Stimulated activated CD8-positive, alpha-beta memory T cell treated with anti-CD3 and anti-CD28 coated beads, Interleukin-2, amount 100 ng/mL, for 48 hours (primary cell): ENCODE results near the gene BAZ2B.
"Not testable (repeated sequence)": the region's sequence is repeated elsewhere in the genome, so short reads cannot be mapped to it uniquely, and the experiment has no call there.

Experiments
- DNase-seq, 2 donors: peaks; one replicate each; pipeline ENCODE4 v3.0.0-alpha.2; 2020; ENCODE audit warnings: low read depth in 2 of 2

The BAZ2B gene

GRCh38 chr2:159419403-159419802 is 196.9 kb downstream of the BAZ2B start:
- no peak for DNase-seq

GRCh38 chr2:159411460-159411859 is 204.9 kb downstream of the BAZ2B start:
- DNase-seq: no peak

DNA sequence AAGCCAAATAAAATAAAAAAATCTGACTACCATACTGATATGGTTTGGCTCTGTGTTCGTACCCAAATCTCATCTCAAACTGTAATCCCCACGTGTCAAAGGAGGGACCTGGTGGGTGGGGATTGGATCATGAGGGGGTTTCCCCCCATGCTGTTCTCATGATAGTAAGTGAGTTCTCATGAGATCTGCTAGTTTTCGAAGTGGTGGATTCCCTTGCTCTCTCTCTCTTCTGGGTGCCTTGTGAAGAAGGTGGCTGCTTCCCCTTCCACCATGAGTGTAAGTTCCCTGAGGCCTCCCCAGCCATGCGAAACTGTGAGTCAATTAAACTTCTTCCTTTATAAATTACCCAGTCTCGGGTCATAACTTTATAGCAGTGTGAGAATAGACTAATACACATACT is 206.1 kb downstream of the BAZ2B start:
- no peak for DNase-seq

GRCh38 chr2:159409116-159409800 is 207.1 kb downstream of the BAZ2B start:
- no peak for DNase-seq

DNA sequence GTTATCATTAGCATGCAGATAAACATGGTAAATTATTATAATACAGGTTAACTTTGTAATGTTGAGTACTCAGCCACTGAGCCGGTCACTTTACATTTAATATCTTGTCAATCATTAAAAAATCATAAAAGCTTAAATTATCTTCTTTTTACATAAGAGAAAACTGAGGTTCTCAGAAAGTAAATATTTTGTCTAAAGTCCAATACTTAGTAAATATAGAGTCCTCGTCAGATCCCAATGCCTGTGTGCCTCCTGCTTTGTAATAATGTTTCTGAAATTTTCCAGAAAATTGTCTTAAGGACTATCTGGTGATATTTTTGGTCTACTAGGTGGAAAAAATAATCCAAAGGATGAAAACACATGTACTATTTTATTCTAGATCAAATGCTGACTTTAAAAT is 213.6 kb downstream of the BAZ2B start:
- DNase-seq: no peak

- not testable (repeated sequence) for DNase-seq
Observed at GRCh38 chr2:159402160-159402559, 214.2 kb downstream of the BAZ2B start.

DNA sequence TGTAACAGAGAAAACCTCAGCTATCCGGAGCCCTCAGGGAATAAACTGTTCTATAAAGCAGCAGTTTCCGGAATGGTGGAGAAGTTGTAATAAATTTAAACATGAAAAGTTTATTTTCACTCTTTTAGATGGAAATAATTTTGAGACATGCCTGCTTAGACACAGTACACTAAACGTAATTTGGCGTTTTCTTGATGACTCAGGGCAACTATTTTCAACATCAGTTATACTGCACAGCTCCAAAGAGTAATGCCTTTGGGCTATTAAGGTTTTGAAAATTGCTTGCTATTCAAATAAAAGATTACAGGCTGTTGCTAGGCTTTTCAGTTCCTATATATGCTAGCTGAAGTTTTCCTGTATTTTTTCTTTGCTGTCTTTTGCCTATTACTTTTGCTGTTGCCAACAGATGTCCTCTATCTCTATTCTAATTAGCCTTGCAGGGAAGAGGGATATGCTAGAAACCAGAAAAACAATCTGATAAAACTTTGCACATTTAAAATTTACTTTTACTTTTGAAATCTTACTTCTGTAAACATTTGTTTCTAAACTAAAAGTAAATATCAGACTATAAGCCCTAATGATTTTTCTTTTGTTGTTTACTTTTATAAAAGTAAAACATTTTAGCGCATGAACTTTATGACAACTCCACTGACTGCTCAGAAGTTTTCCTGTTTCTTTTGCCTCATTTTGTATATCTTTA is 216.5 kb downstream of the BAZ2B start:
- no peak for DNase-seq

- no peak for DNase-seq
Observed at GRCh38 chr2:159396799-159397198, 219.5 kb downstream of the BAZ2B start.

- no peak for DNase-seq
Observed at GRCh38 chr2:159382447-159383028, 233.8 kb downstream of the BAZ2B start.

- DNase-seq: no peak
Observed at GRCh38 chr2:159381574-159381973, 234.8 kb downstream of the BAZ2B start.

- no peak for DNase-seq
Observed at GRCh38 chr2:159380685-159381239, 235.6 kb downstream of the BAZ2B start.

DNA sequence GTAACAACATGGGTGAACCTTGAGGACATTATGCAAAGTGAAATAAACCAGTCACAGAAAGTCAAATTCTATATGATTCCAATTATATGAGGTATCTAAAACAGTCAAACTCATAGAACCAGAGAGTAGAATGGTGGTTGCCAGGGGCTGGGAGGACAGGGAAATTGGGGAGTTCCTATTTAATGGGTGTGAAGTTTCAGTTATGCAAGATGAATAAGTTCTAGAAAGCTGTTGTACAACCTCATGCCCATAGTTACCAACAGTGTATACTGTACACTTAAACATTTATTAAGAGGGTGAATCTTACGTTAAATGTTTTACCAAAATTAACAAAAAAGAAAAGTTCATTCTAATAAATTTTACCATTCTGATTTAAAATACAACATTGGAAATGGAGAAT is 237.2 kb downstream of the BAZ2B start:
- DNase-seq: no peak

GRCh38 chr2:159375241-159375640 is 241.1 kb downstream of the BAZ2B start:
- no peak for DNase-seq

GRCh38 chr2:159371506-159371905 is 244.8 kb downstream of the BAZ2B start:
- DNase-seq: no peak

- DNase-seq: no peak
Observed at GRCh38 chr2:159366538-159366937, 249.8 kb downstream of the BAZ2B start.

- DNase-seq: no peak
Observed at GRCh38 chr2:159362816-159363251, 253.5 kb downstream of the BAZ2B start.

DNA sequence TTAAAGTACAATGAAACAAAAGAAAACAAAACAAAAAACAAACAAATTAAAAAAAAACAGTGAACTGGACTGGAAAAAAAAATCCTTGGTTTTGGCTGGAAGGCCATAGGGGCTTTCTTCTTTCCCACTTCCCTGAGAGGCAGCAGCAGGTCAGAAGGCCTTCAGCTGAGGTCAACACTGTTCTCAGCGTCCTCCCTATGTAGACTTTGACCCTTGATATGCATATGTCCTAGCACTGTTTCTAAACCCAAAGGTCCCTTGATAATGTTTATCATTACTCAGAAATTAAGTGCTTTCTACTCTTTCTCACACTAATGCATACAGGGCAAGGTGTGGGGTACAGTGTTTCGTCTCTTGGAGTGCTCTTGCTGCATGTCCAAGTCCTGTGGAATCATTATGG is 254.3 kb downstream of the BAZ2B start:
- no peak for DNase-seq

- DNase-seq: not testable (repeated sequence)
Observed at GRCh38 chr2:159361603-159362002, 254.7 kb downstream of the BAZ2B start.

DNA sequence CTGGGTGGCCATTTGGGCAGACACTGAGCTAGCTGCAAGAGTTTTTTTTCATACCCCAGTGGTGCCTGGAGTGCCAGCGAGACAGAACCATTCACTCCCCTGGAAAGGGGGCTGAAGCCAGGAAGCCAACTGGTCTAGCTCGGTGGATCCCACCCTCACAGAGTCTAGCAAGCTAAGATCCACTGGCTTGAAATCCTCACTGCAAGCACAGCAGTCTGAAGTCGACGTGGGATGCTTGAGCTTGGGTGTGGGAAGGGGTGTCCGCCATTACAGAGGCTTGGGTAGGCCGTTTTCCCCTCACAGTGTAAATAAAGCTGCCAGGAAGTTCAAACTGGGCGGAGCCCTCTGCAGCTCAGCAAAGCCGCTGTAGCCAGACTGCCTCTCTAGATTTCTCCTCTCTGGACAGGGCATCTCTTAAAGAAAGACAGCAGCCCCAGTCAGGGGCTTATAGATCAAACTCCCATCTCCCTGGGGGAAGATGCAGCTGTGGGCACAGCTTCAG is 260.2 kb downstream of the BAZ2B start:
- DNase-seq: no peak

DNA sequence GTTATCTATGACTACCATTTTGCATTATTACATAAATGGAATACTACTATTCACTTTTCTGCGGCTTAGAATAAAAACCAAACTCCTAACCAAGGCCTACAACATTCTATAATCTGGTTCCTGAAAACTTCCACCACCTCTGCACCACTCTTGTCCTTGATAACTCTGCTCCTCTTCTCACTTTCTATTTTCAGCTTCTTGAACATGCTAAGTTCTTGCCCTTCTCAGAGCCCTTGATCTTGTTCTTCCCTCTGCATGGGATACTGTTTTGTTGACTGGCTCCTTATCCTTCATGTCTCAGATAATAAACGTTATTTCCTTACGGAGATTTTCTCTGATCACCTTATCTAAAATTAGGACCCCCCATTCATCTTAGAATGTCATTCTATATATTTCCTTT is 264.4 kb downstream of the BAZ2B start:
- DNase-seq: no peak

DNA sequence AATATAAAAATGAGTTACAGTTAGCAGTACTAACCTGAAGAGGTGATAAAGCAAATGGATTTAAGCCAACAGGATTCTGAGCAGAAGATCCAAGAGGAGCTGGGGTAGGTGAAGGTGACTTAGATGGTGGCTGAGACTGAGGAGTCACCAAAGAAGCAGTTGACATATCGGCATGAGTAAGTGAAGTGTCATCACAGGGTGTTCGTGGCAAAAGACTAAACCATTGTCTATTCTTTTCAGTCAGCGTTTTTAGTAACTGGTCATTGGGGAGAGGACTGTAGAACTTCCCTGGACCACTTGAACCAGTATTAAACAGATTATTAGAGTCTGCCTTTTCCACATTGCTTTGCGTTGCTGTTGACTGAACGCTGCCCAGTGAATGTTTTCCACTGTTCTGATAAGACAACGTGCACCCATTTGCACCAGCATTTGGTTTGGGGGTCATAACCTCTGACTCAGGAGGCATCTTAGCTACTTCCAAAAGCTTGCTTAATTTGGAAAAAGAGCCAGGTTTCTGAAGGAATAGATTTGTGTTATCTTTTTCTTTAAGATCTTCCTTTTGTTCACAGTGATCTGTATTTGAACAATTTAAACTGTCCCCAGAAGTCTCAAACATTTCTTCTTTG is 266.6 kb downstream of the BAZ2B start:
- no peak for DNase-seq
